GM18858 (cell line): Measurements from ENCODE around the gene TNP2.

Source experiments
- ATAC-seq: cut with Tn5 transposase; IDR thresholded peaks from one replicate; pipeline ENCODE4 v1.9.1; 2021; ENCODE audit not compliant: unreplicated experiment

Gene TNP2

DNA sequence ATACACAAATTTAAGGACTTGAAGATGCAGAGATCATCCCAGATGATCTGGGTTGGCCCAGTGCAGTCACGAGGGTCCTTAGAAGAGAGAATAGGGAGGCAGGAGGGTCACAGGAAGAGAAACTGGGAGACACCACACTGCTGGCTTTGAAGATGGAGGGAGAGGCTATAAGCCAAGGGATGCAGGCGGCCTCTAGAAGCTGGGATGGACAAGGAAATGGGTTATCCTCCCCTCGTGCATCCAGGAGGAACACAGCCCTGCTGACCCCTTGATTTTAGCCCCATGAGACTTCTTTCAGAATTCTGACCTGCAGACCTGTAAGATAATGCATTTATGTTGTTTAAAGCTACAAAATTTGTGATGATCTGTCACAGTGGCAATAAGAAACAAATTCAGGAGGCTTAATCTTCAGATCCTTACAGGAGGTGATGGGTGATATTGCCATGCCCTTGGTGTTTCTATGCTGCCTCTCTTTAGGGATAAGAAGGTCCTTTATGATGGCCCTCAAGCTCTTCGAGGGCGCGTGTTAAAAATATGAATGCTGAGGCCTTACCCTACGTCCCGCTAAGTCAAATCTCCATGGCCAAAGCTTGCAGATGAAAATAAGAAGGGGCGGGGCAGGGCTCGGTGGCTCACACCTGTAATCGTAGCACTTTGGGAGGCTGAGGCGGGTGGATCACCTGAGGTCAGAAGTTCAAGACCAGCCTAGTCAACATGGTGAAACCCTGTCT is 8.6 kb upstream of the TNP2 start:
- ATAC-seq, result no peak

DNA sequence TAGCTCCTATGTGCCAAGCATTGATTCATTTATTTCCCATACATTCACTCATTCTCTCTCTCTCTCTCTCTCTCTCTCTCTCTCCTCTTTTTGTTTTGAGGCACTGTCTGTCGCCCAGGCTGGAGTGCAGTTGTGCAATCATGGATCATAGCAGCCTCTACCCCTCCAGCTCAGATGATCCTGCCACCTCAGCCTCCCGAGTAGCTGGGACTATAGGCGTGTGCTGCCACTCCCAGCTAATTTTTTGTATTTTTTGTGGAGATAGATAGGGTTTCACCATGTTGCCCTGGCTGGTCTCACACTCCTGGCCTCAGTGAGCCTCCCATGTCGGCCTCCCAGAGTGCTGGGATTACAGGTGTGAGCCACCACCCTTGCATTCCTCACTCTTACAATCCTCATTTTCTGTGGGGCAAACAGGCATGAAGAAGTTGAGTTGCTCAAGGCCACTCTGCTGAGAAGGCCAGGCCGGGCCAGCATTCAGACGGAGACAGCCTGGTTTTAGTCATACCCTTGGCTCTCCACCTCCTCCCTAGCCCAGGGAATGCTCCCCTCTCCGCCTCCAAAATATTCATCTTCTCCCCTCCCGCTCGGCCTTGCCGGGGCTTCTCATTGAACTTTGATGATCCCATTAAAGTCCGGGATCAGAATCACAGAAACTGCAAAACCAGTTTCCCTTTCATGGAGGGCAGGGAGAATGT is 7.9 kb upstream of the TNP2 start:
- no peak for ATAC-seq

DNA sequence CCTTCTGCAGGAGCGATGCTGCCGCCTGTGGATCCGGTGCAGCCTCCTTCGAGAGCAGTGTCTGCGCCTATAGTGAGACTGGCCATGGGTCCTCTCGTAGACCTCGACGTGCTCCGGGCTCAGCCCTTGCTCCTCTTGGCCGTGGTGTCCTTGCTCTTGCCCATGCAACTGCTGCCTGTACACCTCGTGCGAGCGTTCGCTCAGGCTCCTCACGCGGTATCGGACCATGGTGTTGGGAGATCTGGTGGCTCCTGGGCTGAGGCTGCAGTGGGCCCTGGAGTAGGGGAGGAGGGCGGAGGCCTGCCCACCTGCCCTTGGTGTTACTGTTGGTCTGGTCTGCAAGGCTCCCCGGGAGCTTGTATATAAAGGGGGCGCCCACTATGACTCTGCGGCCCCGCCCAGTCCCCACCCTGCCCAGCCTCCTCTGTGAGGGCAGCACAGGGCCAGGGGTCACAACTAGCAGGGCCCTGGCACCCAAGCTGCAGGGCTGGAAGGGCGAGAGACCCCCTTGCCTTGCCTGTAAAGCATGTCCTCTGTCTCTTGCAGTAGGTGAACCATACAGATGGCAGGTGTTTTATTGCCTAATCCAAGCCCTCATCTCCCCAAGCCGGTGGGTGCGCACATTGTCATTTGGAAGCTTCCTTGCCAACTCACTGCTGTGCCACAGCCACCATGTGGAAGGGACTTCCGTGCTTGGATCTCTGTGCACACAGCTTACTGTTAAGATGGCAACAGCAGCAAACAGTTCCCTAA is 7.2 kb upstream of the TNP2 start, which contains the start of gene PRM2:
PRM2 (minus strand) TSS at position 338 of the 753 bp plus-strand sequence; CDS start at position 228, 110 bp downstream.
- no peak for ATAC-seq

DNA sequence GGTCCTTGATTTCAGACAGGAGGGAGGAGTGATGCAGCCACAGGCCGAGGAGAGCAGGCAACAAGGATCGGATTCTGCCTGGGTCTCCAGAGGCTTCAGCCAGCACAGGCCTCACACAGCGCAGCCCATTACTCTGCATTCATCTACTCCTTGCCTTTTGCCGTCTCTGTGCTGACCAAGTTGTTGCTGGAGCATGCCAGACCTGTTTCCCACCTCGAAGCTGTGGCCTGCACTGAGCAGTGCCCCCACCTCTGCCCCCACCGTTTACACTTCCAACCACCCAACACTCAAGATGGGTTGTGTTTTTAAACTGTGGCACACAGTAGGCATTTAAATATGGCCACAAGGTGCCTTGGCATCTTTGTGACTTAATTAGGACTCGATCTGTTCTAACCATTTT is 5.8 kb upstream of the TNP2 start:
- ATAC-seq, result no peak

DNA sequence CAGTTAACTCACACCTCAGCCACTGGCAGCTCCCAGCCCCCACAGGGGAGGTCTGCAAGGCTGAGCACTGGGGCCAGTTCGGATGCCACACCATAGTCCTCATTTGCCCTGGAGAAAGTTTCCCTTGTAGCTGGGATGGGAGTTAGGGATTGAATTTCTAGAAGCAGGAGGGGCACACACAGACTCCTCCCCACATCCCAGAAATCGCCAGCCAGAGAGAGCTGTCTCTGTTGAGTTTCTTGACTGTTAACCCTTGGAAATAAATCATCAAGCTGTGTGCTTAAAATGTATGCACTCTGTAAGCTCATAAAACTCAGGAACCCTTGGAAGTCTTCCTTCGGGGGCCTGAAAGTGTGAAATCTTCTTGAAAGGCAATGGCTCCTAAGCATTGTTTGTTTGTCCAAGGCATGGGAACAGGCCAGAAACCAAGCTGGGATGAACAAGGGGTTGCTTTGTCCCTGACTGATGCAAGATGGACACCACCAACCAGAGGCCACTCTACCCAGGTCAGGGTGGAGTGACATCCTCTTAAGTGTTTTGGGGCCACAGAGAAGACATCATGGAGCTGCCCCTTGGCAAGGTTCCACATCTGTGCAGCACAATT is 4.7 kb upstream of the TNP2 start:
- ATAC-seq, result no peak

DNA sequence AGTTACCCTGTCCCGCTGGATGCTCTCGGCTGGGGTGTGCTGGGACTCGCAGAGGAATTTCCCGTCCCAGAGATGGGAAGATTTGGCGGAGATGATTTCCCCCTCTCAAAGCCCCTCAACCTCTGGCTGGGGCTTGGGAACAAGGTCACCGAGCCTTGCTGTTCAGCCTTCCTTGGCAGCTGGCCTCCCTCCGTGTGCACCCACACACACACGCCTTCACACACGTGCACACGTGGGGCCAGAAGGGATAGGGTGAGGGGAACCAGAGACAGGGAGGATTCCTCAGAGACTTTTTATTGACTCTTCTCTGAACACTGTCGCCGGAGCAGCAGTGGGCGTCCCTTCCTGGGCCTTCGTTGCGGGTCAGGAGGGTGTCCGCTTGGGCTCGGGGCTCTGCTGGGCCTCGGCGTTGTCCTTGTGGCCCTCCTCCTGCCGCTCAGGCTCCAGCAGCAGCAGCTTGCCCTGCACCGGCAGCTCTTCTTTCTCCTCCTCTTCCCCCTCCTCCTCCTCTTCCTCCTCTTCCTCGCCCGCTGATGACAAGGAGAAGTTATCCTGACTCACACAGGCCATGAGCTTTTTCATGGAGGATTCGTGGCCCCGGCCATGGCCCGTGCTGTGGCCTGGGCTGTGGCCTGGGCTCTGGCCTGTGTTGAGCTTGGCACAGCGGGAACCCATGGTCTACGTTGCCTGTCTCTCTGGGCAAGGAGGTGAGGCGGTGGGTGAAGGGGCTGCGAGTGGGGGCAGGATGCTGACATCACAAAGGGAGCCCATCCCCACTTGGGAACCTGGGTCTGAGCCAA is 4.0 kb upstream of the TNP2 start, which contains the start of gene PRM3:
PRM3 (minus strand) TSS at position 709 of the 800 bp plus-strand sequence; CDS start at position 675, 34 bp downstream.
- no peak for ATAC-seq

DNA sequence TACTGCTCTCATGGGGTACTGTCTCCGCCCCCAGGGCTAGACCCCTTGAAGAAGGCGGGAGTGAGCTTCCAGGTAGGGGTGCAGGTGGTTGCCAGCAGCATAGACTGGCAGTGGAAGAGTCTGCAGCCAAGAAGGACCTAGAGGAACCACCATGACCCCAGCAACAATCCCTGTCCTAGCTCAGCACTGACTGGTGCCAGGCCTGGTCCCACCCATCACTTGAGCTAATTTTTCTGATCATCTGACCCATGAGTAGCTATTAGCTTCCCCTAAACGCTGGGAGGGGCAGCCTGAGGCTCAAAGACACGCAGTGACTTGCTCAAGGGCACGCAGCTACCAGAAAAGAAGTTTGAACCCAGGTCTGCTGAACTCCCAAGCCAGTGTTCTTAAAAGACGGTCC is 3.4 kb upstream of the TNP2 start:
- ATAC-seq, result no peak

DNA sequence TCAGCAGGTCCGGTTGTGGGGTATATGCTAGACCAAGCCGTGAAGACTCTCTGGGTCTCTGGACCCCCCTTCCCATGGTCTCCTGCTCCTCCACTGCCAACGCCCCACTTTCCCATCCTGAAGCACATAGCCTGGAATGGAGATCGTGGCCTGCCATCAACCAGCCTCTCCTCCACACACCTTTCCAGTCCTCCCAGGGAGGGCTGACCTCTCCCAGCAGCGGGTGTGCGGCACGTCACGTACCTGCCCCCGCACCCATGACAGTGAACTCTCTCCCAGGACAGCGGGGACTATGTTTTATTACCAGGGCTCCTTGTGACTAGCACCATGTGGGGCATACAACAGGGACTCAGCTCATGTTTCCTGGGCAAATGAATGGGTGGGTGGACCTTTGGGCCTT is 2.5 kb upstream of the TNP2 start:
- no peak for ATAC-seq

DNA sequence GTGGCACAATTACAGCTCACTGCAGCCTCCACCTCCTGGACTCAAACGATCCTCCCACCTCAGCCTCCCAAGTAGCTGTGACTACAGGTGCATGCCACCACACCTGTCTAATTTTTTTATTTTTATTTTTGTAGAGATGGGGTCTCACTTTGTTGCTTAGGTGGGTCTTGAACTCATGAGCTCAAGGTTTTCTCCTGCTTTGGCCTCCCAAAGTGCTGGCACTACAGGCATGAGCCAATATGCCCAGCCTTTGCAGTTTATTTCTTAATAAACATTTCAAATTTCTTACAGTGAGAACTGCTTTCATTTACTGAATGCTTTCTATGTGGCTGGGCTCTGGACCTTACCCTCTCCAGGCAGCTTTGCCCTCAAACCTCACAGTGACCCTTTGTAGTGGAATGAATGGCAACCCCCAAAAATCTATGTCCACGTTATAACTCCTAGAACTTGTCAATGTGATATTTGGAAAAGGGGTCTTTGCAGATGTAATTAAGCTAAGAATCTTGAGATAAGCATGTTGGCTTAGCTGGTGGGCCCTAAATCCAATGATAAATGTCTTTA is 1.6 kb upstream of the TNP2 start:
- ATAC-seq, result no peak

DNA sequence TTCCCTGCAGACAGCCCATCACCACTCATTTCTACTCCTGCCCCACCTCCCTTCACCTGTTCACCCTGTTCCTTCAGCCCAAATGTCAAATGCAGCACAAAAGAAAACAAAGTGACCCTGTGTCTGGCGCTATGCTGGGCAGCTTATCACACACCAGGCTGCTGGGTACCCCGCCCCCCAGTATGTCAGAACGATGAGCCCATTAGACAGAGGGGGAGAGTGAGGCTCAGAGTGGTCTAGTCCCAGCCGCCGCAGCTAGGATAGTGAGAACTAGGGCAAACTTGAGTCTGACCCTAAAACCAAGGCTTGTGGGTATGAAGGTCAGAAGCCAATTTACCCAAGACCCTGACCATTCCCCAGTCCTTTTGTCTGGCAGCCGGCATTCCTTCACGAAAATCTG is 4.0 kb downstream of the TNP2 start:
- ATAC-seq, result no peak

DNA sequence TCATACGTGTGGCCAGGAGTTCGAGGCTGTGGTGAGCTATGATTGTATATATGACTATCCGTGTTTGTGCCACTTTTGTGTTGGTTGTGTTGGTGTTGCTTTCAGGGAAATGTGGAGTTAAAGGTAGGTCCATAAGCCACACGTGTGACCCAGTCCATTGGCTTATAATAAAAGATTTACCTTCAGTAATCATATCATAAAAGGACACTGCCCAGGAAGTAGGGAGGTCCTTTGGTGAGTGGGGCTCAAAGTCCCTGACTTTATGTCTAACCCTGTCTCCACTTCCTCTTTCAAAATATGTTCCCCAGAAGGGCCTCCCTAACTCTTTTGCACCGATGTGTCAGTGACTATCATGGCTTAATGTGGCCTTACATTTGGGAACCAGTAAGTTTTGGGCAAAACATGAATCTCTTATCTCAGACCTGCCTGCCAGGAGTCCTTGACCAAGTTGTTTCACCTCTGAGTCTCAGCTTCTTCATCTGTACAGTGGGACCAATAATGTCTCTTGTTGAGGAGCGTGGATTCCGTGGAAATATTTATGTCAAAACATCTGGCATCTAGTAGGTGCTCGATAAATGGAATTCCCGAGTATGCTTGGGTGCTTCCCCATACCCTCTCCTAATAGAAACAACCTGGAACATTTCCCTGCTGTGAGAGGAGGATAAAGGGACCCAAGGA is 4.8 kb downstream of the TNP2 start:
- no peak for ATAC-seq

DNA sequence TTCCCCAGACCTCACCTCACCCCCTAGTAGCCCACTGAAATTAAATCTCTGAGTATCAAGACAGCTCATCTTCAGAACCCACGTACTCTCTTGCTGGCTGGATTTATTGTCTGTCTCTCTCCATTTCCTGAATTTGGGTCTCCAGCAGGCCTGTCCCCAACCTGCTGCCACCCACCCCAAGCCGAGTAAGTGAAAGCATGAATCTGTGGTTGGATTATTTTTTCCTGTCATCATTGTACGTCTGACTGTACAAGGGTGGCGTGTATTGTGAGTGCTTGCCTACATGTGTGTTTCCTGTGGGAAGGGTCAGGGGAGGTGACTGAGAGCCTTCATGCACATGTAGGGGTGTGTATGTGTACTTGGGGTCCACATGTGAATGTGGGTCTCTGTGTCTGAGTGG is 5.4 kb downstream of the TNP2 start:
- ATAC-seq, result no peak

DNA sequence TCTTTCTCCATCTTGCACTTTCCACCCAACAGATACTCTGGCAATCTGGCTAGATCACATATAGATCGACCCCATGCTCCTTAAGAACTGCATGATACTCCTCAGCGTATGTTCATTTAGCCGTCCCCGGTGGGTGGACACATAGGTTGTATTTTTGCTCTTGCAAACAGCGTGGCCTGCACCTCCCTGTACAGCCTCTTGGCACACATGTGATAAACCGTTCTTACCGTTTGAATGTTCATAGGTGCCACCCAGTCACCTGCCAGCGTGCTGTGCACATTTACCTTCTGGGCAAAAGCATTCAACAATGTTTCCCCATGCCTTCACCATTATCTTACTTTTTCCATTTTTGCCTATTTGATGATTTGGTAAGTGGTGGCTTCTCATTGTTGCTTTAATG is 6.2 kb downstream of the TNP2 start:
- ATAC-seq, result no peak

DNA sequence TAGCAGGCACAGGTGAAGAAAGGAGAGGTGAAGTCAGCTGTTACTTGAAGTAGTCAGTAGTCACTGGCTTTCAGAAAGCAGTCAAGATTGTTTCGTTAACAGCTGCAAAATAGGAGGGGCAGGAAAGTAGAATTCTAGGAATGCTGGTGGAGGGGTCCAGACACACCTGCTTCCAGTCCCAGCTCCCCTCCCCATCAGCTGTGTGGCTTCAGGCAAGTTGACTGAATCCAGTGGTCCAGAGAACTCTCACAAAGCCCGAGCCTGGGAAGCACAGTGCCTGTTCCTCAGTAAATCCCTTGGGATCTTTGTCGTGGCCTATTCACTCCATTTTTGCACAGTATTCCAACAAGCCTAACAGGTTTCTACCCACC is 8.5 kb downstream of the TNP2 start:
- ATAC-seq, result no peak

DNA sequence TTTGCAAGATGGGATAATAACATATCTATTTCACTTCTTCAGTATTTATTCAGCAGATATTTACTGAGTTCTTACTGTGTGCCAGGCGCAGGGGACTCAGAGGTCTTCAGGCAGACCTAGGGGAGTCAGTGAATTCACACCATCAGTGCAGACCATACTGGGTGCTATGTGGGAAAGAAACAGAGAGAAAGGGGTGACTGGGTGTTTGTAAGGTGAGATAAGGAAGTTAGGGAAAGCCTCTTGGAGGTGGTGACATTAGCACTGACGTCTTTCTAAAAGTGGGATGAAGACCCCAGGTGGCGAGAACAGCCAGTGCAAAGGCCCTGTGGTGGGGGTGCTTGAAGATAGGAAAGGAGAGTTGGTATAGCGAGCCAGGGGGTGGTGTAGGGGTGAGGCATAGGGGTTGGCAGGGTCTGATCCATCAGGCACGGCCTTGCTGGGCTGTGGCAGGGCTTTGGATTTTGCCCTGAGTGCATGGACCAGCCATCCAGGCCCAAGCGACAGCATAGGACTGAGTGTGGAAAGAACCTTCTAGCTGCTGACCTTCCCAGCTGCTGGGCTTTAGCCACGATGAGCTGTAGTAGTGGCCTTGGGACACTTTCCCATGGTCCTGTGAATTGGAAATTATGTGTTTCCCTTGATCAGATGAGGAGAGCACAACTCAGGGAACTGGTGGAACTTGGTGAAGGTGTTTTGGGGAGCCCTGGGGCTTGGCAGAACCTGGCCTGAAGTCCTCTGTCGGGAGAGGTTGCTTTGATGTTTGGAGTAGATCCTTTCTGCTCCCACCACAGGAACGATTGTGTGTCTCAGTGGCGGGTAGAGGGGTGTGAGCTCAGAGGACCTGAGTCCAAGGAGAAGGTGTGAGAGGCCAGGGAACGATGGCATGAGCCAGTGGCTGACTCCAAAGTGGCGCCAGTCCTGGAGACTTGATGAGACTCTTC is 9.2 kb downstream of the TNP2 start:
- ATAC-seq, result no peak

DNA sequence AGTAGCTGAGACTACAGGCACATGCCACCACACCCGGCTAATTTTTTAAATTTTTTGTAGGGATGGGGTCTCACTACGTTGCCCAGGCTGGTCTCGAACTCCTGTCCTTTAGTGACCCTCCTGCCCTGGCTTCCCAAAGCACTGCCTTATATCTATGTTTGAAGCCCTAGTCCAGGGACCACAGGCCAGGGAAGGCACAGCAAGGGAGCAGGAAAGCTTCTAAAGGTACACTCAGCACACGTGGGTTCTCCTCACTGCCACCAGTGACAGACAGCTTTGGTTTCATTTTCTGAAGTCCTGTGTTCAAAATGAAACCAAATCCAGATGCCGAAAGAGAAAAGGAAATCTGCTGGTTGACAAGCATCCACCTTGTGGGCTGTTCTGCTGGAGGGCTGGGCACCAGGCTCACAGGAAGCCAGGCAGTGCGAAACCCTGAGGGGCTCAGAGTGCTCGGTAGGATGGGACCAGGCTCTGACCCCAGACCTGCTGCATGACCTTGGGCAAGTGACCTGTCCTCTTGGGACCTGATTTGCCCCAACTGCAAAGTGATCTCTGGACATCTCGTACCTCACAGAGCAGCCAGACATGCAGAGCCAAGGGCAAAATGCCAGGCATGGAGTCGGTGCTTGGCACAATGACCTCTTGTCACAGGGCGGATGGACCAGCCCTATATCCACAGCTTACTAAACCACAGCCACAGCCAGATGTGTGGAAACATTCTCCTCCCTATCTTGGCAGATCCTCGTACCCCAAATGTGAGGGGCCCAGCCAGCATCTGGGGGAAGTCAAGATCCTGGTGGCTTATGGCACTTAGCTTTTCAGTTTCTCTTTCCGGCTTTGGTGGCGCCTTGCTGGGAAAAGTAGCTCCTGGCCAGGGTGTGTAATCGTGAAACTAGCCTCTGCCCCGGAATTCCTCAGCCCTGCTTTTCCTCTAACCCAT is 10.3 kb downstream of the TNP2 start:
- ATAC-seq, result no peak

DNA sequence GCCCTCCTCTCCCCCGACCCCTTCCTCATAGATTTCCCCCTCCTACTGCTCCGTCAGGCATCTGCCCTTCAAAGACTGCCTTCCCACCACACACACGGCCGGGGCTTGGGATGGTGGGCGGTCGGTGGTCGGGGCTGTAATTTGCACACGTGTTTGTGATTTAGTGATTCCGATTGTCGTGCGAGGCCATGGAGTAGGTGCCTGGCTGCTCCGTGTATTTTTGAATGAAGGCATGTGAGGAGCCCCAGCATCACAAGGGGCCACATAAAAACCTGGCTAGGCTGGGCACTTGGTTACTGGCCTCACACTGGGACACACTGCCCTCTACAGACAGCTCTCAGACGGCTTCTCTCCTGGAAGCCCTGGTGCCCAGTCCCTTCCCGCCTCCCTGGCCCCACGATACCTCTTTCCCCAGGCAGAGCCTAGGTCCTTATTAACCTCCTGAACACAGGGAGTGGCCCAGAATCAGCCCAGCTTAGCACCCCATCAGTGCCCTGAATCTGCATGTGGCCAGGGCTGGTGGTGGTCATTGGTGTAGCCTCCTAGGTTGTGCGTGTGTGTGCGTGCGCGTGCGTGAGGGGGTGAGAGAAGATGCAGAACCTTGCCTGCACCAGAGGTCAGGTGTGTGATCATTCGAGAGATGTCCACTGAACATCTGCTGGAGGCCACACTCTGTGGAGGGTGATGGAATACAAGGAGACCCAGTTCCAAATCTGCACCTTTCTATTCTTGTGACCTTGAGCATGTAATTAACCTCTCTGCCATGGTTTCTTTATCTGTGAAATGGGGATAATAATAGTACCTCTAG is 11.8 kb downstream of the TNP2 start:
- ATAC-seq, result no peak
